DMS114 treated with DMSO at 0.1 percent for 48 hours (cell line): ENCODE measurements around the gene SPATA24.
"Not testable (repeated sequence)": the region's sequence is repeated elsewhere in the genome, so short reads cannot be mapped to it uniquely, and the experiment has no call there.

Experiments
- DNase-seq: peaks from one replicate; lab custom pipeline; 2025; ENCODE audit not compliant: unreplicated experiment; lab: John Stamatoyannopoulos, UW

The SPATA24 gene

DNA sequence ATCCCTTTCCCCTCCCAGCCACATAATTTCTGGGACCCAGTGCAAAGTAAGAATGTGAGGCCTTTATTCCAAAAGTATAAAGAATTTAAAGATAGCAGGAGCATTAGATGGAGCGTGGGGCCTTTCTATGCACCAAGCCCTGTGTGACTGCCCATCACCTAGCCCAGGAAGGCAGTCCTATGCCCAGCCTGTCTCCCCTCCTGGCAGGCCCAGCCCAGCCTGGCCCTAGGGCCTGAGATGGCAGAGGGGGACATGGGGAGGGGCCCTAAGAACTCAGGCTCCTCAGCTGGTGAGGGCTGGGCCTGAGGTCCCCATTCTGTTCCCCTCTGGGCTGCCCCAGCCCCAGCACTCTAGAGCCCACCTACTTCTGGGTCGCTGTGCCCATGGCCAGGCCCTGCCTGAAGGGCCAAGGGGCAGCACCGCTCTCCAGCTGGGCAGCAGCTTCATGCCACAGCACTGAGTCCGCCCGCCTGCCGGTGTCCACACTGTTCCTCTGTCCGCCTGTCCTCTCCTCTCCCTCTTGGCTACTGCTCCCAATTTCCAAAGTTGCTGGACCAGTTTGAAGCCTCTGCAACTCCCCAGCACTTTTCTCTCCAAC is 19.8 kb downstream of the SPATA24 start:
- DNase-seq: no peak

DNA sequence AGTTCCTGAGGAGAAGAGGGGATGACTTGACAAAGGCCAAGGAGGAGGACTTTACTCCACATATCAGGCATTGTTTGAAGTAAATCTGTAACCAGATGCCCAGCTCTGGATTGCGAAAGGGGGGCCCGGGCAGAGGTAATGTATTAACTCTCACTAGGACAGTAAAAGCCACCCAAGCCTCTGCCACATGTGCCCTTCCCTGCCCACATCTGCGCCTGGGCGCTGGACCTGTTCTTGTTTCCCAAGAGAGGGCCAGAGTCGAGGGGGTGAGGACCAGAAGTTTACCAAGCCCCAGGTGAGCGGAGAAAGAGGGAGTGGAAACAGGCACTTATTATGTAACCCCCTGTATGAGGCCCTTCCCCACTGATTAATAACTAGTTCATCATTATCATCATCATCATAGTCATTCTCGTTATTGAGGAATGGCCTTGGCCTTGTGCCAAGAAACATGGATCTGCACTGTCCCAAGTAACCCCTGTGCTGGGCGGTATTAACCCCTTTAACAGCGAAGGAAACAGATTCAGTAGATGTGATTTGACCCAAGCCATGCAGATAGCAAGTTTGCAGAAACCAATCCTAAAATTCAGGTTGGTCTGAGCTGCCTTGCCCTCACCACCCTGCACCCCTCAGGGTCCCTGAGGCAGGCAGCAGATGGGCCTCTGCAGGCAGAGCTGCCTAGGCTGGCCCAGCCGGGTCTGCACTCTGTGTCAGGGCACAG is 20.5 kb downstream of the SPATA24 start, which contains the start of gene SLC23A1:
SLC23A1 (minus strand) TSS at position 23 of the 718 bp plus-strand sequence. CDS start 44 bp downstream, outside the sequence.
- no peak for DNase-seq

DNA sequence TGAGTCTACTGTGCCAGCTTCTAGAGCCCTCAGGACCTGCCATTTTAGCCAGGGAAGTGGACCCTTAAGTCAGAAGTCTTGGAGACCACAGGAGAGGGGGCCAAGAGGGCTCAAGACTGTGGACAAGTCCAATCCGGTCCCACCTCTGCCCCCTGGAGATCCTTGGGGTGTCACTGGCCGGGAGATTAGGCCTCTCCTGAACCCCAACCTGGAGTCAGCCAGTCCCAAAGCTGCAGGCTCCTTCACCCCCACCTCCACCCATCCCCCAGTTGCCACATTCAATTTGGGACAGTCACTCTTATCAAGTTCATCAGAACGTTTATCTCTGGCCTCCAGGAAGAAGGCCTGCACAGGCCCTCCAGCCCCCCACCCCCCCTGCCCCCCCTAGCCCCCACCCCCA is 21.1 kb downstream of the SPATA24 start:
- no peak for DNase-seq

DNA sequence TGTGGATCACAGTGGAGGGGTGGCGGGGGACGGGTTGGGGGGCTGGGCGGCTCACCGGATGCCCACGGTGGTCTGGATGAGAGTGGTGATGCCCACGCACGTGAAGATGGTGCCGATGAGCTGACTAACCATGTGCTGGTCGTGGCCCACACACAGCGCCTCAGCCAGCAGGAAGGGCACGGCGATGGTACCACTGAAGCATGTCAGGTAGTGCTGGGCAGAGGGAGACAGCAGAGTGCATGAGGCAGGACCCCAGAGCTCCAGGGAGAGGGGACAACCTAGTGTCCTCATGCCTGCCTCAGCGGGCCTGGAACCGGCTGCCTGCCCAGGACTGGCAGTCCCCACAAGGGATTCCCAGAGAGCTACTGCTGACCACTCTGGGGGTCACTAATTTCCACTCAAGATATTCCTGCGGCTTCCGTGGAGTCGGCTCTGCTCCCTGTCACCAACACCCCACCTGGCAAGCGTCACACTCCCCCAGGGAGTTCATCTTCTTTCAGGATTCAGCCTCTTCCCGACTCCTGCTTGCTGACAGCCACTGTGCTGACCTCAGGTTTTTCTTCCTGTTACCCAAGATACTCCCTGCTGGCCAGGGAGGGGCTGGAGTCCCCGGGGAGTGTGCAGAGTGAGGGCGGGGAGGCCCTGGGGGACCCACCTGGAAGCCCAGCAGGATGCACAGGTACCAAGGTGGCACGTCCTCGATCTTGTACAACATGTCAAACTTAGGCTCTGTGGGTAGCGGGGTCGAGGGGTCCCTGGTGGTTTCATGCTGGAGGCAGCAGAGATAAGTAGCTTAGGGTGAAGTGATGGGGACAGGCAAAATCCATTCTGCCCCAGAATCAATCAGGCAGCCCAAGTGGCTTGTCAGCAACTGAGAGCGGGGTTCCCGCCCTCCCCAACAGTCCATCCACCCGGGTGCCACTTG is 21.8 kb downstream of the SPATA24 start:
- DNase-seq: no peak

DNA sequence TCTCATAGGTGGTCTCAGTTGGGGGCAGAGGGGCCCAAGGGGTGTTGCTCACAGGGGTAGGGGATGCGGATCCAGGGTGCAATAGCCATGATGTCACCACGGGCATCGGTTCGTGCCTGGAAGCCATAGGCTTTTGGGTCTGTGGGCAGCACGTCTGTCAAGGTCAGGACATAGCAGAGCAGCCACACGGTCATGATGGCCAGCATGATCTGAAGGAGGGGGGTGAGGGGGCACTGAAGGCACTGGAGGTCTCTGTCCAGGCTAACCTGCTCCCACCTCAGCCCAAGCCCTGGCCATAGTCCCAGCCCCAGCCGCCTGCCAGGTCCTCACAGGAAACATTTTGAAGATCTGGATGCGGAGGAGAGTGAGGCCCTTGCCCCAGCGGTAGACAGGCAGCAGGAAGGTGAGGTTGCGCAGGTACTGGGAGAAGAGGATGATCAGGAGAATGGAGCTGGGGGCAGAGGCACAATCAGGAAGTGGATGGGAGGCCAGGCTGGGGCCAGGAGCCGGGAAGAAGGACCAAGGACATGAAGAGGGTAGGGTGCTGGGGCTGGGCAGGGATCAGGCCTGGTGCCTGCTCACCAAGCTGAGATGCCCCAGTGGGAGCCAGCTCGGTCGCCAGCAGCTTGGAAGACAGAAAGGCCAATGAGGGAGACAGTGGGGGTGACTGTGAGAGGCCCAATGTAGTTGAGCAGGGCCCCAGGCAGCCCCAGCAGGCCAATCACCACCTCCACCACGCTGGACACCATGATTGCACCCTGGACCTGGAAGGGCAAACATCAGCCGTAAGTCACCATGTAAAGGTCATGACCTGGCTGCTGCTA is 24.1 kb downstream of the SPATA24 start:
- no peak for DNase-seq

DNA sequence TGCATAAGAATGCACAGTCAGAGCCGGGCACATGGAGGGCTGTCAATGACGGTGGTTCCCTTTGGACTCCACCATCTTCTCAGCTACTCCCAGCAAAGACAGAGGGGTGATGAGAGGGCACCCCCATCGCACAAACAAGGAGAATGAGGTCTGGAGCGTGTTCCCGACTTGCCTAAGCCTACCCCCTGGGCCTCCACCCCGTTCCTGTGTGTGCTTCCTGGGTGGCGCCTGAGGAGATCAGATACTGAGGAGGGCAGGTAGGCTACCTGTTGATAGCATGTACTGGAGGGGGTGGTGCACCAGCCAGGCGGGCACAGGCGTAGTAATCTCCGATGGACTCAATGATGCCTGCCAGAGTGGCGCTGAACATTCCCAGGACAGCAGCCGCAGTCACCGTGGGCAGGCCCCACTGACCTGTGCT is 24.9 kb downstream of the SPATA24 start:
- DNase-seq: no peak

DNA sequence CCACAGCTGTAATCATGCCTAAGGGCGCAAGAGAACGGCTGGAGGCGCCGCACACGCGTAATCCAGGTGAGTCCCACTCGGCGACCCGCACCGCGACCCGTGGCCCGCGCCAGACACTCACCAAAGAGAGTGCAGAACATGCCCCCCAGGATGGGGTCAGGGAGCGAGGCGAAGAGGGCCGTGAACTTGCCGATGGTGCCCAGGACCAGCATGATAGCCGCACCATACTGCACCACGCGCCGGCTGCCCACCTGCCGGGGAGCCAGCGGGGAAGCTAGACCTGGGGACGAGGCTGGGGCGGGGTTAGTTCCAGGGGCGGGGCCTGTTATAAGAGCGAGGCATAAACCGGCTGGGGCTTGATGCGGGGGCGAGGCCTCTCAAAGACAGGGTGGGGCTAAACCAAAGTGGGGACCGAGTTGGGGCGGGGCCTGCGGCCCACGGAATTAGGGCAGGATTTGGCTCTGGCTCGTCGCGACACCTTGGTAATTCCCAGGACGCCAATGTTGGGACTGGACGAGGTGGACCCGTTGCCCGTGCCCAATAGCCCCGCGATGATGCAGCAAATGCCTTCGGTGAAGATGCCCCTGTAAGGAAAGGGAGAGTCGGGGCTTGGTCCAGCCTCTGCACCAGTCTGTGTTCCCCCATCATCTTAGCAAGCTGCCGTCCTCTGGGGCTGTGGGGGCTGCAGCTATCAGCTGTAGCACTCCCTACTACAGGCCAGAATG is 25.6 kb downstream of the SPATA24 start:
- no peak for DNase-seq

DNA sequence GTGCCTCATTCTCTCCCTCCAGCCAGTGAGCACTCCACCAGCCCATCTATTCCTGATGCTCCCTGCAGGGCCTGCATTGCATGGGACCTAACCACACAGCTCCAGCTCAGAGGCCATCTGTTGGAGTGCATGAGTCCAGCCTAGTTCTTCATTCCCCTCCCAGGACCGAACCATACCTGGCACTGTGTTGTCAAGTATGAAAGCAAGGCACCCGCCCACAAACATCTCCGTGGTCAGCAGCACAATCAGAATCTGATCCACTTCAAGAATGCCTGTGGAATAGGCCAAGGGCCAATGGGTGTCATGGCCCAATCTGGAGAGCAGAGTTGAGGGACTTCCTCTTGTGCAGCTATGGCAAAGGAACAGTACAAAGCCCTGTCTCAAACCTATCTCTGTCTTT is 26.7 kb downstream of the SPATA24 start:
- DNase-seq: no peak

DNA sequence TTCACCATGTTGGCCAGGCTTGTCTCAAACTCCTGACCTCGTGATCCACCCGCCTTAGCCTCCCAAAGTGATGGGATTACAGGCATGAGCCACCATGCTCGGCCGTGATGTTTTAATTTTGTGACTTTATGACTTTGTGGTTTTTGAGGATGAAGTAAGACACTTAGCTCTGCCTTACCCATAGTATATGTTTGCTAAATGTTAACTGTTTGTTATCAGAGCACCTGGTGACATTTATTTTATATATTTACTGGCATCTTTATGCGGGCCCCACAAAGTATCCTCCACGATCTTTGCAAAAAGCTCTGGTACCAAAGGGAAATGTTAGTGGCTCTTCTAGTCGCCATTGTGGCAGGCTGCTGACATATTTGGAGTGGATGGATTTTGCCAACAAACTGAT is 27.5 kb downstream of the SPATA24 start:
- no peak for DNase-seq

DNA sequence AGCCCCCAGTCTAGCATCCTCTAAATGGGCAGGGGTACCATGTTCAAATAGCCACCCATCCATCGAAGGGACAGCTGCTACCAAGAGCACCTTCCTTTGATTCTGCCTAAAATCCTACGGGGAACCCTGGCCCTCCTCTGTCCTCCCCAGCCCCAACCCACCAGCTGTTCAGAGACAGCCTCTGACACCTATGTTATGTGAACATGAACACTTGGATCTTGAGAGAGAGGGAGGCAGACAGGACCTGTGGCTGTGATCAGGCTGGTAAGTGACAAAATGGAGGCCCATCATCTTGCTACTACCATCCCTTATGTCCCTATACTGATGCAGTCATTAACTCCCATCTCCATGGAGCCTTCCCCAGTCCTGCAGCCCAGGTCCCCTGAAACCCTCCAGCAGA is 29.0 kb downstream of the SPATA24 start:
- no peak for DNase-seq

DNA sequence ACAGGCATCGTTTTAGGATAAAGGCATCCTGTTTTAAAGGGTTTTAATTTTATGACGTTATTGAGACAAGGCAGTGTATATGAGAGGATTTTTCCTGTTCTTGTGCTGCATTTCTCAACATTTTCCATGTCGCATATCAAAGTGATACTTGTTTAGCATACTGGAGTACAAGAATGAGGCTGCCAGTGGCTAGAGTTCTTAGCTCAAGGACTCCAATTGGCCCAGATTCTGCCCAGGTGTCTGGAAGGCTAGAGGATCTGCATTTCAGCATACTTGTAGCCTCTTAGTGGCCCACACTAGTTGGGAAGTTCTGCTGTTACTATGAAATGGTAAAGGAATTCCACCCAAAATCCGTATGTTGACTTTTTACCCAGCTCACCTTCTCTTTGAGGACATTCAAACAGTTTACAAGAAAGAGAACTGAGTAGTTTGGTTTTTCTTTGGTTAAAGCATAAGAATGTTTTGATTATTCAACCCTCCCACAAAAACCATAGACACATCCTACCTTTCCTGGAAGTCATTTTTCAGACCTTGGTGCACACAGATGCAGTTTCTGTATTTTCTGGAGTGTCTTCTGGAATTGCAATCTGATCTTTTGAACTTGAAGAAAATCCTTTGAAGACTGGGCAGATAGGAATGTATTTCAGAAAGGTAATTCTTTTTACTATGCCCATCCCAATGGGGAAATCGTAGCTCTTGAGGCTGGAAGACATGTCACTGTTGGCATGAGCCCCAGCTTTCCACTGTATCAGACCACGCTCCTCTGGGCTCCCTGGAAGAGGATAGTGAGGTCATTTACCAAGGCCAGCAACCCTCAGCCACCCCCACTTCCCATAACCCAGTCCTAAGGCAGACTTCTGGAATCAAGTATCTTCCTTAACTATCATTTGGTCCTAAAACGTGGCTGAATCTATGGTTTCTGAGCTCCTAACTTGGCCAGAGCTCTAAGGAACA is 32.1 kb downstream of the SPATA24 start:
- no peak for DNase-seq

DNA sequence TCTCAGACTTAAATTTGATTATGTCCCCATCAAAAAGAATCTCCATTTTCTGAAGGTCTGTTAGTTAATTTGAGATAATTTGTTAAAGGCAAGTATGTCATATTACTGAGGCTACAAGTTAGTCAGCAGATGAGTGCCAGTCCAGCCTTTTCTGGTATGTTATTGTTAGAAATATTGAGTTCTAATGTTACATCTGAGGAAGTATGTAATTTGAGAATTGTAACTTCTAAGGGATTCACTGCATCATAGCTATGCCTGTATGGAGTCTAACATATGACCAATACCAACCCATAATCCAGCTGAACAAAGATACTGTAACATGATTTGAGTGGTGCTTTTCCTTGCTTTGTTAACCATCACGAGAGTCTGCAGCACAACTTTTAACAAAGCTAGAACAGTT is 34.7 kb downstream of the SPATA24 start:
- DNase-seq: no peak

DNA sequence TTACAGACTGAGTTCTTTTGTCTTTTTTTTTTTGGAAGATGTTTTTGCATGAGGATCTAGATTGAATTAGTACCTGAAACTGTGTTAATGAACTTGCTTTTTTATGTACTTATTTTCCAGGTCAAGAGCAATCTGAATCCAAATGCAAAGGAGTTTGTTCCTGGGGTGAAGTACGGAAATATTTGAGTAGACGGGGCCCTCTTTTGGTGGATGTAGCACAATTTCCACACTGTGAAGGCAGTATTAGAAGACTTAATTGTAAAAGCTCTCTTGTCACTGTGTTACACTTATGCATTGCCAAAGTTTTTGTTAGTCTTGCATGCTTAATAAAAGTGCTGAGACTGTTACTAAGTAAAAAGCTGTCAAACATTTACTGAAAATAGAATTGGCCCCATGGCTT is 35.3 kb downstream of the SPATA24 start:
- peak; percentile 16 for DNase-seq

DNA sequence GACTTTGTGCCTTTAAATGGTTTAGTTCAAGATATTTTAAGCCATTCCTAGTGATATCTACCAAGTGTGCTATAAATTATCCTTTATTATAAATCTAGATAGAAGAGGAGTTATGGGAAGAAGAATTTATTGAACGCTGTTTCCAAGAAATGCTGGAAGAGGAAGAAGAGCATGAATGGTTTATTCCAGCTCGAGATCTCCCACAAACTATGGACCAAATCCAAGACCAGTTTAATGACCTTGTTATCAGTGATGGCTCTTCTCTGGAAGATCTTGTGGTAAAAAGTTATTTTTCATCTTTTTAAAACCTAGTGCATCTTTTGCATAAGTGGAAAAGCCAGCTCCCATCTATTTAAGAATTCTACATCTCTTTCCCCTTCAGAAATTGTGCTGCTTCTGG is 39.4 kb downstream of the SPATA24 start:
- DNase-seq: no peak

DNA sequence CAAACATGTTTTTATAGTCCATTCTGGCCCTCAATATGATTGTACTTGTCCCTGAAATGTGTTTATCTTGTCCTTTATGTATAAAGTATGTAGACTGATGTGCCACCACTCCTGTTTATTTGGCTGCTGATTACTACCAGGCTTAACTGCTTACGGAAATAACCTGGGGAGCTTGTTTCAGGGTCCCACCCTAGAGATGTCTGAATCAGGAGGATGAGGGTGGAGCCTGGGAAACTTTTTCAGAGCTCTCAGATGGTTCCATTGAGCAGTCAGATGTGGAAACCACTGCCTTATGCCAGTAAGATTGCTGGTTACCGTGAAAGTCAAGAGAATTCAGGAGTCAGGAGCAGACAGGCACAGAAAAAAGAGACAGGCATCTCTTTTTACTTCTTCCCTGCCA is 40.0 kb downstream of the SPATA24 start:
- no peak for DNase-seq

DNA sequence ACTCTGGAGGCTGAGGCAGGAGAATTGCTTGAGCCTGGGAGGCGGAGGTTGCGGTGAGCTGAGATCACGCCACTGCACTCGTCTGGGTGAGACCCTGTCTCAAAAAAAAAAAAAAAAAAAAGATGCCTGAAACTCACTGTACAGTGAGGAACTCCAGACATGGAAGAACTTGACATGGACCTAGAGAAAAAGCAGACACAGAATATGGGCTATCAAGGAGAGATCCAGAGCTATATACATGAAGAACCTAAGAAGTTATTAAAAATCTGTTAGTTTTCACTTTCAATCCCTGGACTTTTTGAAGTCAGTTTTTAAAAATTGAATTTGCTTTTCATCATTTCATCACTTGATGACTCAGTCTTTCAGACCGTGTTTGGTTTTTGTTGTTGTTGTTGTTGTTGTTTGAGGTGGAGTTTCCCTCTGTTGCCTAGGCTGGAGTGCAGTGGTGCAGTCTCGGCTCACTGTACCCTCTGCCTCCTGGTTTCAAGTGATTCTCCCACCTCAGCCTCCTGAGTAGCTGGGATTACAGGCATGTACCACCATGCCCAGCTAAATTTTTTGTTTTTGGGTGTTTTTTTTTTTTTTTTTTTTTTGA is 42.0 kb downstream of the SPATA24 start:
- no peak for DNase-seq

DNA sequence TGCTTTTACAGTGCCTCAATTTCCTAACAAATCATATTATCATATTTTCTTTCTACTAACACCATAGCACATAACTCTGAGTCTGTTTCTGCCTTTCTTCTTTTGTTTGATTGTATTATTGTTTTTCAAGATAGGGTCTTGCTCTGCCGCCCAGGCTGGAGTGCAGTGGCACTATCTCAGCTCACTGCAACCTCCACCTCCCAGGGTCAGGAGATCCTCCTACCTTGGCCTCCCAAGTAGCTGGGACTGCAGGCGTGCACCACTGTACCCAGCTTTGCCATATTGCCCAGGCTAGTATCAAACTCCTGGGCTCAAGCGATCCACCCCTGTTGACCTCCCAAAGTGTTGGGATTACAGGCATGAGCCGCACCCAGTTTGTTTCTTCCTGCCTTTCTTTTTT is 43.5 kb downstream of the SPATA24 start:
- no peak for DNase-seq

DNA sequence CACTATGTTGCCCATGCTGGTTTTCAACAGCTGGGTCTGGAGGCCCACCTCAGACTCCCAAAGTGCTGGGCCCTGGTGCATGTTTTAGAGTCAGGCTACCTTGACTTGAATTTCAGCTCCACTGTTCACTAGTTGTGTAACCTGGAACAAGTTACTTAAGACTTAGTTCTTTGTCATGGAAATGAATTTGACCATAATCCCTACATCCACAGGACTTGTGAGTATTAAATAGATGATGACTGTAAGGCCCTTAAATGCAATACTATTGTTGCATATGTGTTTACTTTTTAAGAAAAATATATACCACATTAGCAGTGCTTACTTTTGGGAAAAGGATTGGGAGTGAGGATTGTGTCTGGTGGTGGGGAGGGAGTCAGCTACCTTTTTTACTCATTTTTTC is 45.8 kb downstream of the SPATA24 start:
- no peak for DNase-seq

DNA sequence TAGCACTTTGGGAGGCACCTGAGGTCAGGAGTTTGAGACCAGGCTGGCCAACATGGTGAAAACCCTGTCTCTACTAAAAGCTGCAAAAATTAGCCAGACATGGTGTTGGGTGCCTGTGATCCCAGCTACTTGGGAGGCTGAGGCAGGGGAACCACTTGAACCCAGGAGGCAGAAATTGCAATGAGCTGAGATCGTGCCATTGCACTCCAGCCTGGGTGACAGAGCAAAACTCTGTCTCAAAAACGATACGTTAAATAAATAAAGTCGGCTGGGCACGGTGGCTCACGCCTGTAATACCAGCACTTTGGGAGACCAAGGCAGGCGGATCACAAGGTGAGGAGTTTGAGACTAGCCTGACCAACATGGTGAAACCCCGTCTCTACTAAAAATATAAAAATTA is 48.0 kb downstream of the SPATA24 start:
- not testable (repeated sequence) for DNase-seq
